Epidermal melanocyte (primary cell): ENCODE measurements around the gene NOG.

Source experiments
- DNase-seq: peaks from one replicate; pipeline ENCODE4 v3.0.0; 2011; ENCODE audit warnings: low spot score; ENCODE audit not compliant: insufficient read length

Gene NOG

GRCh38 chr17:56596691-56597494, 3.4 kb downstream of the NOG start:
- no peak for DNase-seq

DNA sequence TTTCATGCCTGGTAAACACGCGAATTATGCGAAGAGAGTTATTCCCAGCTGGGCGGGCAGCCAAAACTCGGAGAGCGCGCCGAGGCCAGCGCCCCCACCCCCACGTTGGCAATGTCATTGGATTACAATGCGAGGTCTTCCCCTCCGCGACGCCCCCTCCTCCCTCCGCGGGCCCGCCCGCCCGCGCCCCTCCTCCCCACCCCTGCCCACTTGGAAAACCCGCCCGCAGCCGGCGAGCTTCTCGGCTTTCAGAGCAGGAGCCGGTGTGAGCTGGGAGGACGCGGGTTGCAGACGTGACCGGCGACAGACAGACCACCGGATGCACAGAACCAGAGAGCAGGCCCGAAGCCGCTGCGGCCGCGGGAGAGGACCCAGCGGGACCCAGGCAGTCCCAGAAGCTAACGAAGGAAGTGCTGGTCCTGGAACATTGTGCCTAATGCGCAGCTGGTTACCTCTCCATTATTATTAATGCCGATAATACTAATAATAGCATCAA, 4.0 kb downstream of the NOG start:
- DNase-seq: no peak

DNA sequence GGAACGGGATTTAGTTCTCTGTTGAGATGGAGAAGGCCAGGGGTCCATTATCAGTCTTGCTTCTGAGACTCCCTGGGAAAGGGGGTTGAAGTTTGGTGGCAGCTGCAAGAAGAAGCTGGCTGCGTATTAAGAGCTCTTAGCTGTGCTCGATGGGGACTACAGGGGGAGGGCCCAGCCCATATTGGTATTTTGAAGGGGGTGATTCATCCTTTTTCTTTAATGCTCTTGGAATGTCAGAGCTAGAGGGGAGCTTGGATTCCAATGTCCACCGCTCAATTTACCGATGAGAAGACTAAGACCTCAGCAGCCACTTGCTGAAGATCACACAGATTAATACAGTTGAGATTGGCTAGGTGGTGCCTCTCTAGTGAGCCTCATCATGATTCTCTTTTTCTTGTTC, 5.0 kb downstream of the NOG start:
- DNase-seq: no peak

DNA sequence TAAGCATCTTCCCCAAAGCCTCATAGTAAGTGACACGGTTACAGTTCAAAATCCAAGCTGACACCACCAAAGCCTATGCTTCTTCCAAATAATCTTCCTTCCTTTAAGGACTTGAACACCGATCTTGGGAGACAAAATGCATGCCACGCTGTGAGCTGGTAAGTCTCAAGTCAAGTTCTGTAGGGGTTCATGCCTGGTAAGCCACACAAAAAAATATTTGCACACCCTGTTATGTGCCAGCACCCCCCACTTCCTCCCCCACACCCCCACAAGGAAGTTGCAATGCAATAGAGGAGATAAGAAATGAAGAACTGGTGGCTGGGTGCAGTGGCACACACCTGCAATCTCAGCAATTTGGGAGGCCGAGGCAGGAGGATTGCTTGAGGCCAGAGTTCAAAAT, 5.6 kb downstream of the NOG start:
- no peak for DNase-seq

GRCh38 chr17:56599566-56599965, 6.1 kb downstream of the NOG start:
- DNase-seq: no peak

DNA sequence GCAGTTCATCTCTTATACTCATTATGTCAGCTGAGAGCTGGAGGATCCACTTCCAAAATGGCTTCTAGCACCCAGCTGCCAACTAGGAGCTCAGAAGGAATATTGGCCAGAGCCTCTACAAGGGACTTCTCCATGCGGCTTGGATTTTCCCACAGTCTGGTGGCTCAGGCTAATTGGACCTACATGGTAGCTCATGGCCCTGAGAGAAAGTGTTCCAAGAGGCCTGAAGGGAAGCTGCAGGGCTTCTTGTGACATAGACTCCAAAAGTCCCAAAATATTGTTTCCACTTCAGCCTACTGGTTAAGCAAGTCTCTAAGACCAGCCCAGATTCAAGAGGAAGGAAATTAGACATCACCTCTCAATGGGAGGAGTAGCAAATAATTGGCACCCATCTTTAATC, 6.8 kb downstream of the NOG start:
- DNase-seq: no peak

DNA sequence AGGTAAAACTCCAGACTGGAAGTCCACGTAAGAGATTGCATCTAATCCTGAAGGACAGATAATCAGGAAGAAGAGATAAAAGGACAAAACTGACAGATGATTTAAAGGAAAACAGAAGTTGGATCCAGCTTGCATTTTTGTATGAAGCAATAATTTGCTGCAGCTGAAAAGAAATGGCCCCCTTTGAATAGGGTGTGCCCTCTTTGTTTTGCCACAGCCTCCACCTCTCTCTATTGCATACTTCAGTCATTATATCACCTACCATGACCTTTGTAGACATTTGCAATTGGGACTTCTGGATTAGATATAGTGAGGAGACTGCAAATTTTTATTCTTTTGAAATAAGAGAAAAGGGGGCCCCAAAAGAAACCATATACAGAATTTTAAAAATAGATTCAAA, 8.1 kb downstream of the NOG start:
- DNase-seq: no peak

GRCh38 chr17:56602292-56603130, 9.0 kb downstream of the NOG start:
- no peak for DNase-seq

DNA sequence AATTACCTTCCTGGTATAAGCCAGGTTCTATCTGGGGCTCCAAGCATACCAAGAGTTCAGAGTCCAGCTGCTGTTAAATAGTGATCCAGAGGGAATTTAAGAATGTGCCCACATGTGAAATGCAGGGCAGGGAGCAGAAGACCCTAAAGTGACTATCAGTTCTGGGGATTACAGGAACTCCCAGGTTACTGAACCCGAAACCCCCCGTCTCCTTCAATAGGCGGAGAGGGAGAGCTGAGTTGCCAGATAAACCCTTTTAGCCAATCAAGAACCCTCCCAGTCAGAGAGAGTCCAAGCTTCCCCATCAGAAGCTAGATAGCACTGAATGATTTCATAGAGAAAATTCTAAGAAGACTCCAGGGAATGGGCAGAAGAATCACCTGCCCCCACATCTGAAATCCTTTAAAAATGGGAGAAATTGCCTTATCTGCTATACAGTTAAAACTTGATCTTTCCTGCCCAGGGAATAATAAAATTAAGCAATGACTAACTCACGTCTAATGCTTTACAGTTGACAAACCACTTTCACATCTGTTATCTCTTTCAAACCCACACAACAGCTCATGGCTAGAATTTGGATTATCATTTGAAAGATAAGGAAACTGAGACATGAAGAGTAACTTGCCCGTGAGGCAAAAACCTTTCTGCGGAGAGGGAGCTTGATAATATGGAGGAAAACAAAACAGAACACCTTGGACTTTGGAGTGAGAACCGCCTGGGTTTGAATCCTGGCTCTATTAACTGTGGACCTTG, 10.2 kb downstream of the NOG start:
- no peak for DNase-seq

GRCh38 chr17:56604691-56605290, 11.3 kb downstream of the NOG start:
- no peak for DNase-seq

DNA sequence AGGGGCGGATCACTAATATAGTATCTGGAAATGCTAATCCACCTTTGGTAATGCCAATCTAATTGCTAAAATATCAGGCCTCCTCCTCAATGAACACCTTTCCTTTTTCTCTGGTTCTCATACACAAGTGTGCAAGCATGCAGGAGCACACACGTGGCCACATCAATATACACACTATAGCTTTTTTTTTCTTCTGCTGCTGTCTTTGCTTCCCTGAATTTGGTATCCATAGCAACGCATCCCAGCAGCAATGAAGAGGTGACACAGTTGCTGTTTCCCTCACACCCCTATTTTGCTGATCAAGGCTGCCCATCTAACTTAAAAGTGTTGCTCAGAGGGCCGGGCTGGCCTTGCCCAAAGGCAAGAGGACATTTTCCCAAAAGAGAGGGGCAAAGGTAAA, 15.4 kb downstream of the NOG start:
- DNase-seq: no peak

DNA sequence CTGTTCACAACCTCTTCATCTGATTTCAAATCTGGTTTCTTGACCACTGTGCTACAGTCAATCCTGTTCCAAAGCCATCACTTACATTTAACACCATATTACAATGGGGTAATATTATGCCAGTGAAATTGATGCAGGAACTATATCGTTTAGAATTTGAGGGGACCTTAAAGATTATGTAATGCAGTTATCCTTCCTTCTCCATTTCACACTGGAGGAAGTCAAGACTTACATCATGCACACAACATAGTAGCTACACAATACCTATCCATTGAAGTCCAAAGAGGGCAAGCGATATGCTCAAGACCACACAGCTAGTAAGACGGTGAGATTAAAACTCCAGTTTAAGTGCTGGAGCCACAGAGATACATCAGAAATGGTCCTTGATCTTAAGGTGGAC, 16.8 kb downstream of the NOG start:
- no peak for DNase-seq

DNA sequence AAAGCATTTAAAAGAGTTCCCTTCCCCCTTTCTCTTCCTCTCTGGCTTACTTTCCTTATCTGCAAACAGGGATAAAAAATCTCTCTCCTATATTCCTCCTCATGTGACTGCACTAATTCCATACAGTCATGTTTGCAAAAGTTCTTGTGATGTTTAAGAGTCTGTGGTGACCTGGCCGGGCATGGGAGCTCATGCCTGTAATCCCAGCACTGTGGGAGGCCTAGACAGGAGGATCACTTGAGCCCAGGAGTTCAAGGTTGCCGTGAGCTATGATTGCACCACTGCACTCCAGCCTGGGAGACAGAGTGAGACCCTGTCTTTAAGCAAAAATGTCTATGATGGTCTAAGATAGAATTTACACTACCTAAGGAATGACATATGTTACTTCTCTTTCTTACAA, 19.6 kb downstream of the NOG start:
- DNase-seq: no peak

GRCh38 chr17:56614522-56614921, 21.0 kb downstream of the NOG start:
- no peak for DNase-seq

DNA sequence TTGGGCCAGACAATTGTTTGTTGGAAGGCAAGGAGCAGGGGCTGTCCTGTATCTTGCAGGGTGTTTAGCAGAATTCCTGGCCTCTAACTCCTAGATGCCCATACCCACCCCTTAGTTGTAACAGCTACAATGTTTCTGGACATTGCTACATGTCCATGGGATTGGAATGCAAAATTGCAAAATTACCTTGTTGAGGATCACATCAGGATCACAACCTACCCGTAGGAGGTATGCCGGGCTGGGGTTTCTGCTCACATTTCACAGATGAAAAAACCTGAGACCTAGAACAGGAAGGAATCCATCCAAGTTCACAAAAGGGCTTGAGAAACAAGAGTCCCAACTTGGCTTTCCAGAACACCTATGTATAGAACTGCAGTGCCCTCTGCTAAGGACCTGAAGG, 22.7 kb downstream of the NOG start:
- DNase-seq: no peak

- DNase-seq: no peak
Measured at GRCh38 chr17:56623383-56623782, 29.9 kb downstream of the NOG start.

DNA sequence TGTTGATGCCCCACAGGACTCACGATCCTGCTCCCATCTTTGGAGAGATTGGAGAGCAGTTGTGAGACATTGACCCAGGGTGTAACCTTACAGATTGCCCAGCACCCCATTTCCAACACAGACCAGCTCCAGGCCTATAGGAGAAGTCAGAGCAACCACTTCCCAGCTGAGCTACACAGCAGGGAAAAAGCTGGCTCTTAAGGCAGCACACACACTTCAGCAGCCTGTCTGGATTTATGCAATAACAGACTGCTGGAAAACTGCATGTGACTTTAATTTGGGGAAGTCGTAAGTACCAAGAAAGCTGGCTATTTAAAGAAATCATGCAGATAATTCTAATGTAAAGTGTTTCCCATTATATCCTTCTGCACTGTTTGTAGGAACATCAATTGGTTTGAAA, 30.8 kb downstream of the NOG start:
- DNase-seq: no peak

GRCh38 chr17:56624912-56625311, 31.4 kb downstream of the NOG start:
- no peak for DNase-seq

GRCh38 chr17:56629531-56630075, 36.1 kb downstream of the NOG start:
- no peak for DNase-seq

DNA sequence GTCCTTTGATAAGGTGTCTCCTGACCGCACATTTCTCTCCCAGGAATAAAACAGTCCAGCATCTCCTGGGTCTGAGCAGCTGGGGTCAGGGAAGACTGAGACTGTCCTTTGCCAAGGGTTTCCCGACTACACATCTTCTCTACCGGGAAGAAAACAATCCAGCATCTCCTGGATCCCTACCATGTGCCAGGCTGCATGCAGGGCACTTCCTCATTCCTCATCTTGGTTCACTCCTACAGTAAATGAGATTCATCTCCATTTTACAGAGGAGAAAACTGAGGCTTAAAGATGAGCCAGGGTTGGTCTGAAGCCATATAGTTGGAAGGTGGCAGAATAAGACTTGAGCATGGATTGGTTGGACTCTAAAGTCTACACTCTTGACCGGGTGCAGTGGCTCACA, 36.7 kb downstream of the NOG start:
- no peak for DNase-seq

- DNase-seq: no peak
Measured at GRCh38 chr17:56633681-56634080, 40.2 kb downstream of the NOG start.
